Activated naive CD8-positive, alpha-beta T cell treated with anti-CD3 and anti-CD28 coated beads, Interleukin-2, amount 50 U/mL, for 16 hours (primary cell): Measurements from ENCODE around the gene KAZALD1.

Source experiments
- DNase-seq: peaks from one replicate; pipeline ENCODE4 v3.0.0-alpha.2; 2020; ENCODE audit warnings: low read depth, low spot score

The KAZALD1 gene

GRCh38 chr10:101047961-101048892 is 13.6 kb upstream of the KAZALD1 start:
- DNase-seq: no peak

- DNase-seq: peak; percentile 51
These were observed 11.3 kb upstream of the KAZALD1 start for GRCh38 chr10:101050208-101051069.

- DNase-seq: no peak
These were observed 9.5 kb upstream of the KAZALD1 start for GRCh38 chr10:101052285-101052684.

GRCh38 chr10:101053516-101053915 is 8.3 kb upstream of the KAZALD1 start:
- no peak for DNase-seq

GRCh38 chr10:101054351-101054750 is 7.4 kb upstream of the KAZALD1 start:
- no peak for DNase-seq

GRCh38 chr10:101054876-101055275 is 6.9 kb upstream of the KAZALD1 start:
- DNase-seq: no peak

GRCh38 chr10:101055411-101055810 is 6.4 kb upstream of the KAZALD1 start:
- no peak for DNase-seq

- no peak for DNase-seq
These were observed 5.2 kb upstream of the KAZALD1 start for GRCh38 chr10:101056365-101057151.

GRCh38 chr10:101060036-101060950 is 1.5 kb upstream of the KAZALD1 start:
- peak; percentile 75 for DNase-seq

GRCh38 chr10:101060951-101061623 is 702 bp upstream of the KAZALD1 start:
- DNase-seq: peak; percentile 77

- DNase-seq: no peak
These were observed 652 bp downstream of the KAZALD1 start for GRCh38 chr10:101062232-101063049.

- DNase-seq: no peak
These were observed 1.3 kb downstream of the KAZALD1 start for GRCh38 chr10:101063050-101063525.

- no peak for DNase-seq
These were observed 2.0 kb downstream of the KAZALD1 start for GRCh38 chr10:101063548-101064414.

- no peak for DNase-seq
These were observed 2.7 kb downstream of the KAZALD1 start for GRCh38 chr10:101064415-101065030.

GRCh38 chr10:101065481-101066145 is 3.8 kb downstream of the KAZALD1 start:
- DNase-seq: no peak

- DNase-seq: no peak
These were observed 4.5 kb downstream of the KAZALD1 start for GRCh38 chr10:101066146-101066895.
